ENCODE measurements around the gene PPP2R2B.

The PPP2R2B gene

GRCh38 chr5:146707316-146707715 is 171.2 kb downstream of the PPP2R2B start:
- Histone ChIP-seq H3K4me1 (ENCODE audit: insufficient read depth, low read length) (no peaks in the 10 kb centered on the region), H3K9me3 (ENCODE audit: low read length) (no peaks in the 10 kb centered on the region), H3K4me3 (ENCODE audit: low read length) (no peak overlapping the region), H3K27me3 (ENCODE audit: insufficient read depth, low read length) (no peaks in the 10 kb centered on the region), H3K36me3 (ENCODE audit: insufficient read depth, low read length) (no peaks in the 10 kb centered on the region), H2AFZ (ENCODE audit: low read depth, low read length) (no peak overlapping the region)

GRCh38 chr5:146706321-146706972 is 172.1 kb downstream of the PPP2R2B start:
- Histone ChIP-seq H3K4me1 (ENCODE audit: insufficient read depth, low read length) (no peaks in the 10 kb centered on the region), H3K27me3 (ENCODE audit: insufficient read depth, low read length) (no peaks in the 10 kb centered on the region), H2AFZ (ENCODE audit: low read depth, low read length) (no peak overlapping the region), H3K9me3 (ENCODE audit: low read length) (no peaks in the 10 kb centered on the region), H3K36me3 (ENCODE audit: insufficient read depth, low read length) (no peaks in the 10 kb centered on the region), H3K4me3 (ENCODE audit: low read length) (no peak overlapping the region)

GRCh38 chr5:146704949-146705665 is 173.4 kb downstream of the PPP2R2B start:
- Histone ChIP-seq H3K9me3 (ENCODE audit: low read length) (no peaks in the 10 kb centered on the region), H2AFZ (ENCODE audit: low read depth, low read length) (no peak overlapping the region), H3K4me1 (ENCODE audit: insufficient read depth, low read length) (no peaks in the 10 kb centered on the region)

GRCh38 chr5:146703899-146704298 is 174.7 kb downstream of the PPP2R2B start:
- no peak overlapping the region for H3K4me3 ChIP-seq (ENCODE audit: low read length)
- H3K4me1 ChIP-seq (ENCODE audit: insufficient read depth, low read length): no peaks in the 10 kb centered on the region
- no peaks in the 10 kb centered on the region for H3K27me3 ChIP-seq (ENCODE audit: insufficient read depth, low read length)
- no peaks in the 10 kb centered on the region for H3K36me3 ChIP-seq (ENCODE audit: insufficient read depth, low read length)
- no peaks in the 10 kb centered on the region for H3K9me3 ChIP-seq (ENCODE audit: low read length)
- H2AFZ ChIP-seq (ENCODE audit: low read depth, low read length): no peak overlapping the region

More at GRCh38 chr5:146704949-146705665, 173.4 kb downstream of the PPP2R2B start:
- Histone ChIP-seq H3K27me3 (ENCODE audit: insufficient read depth, low read length) (no peaks in the 10 kb centered on the region), H3K36me3 (ENCODE audit: insufficient read depth, low read length) (no peaks in the 10 kb centered on the region), H3K4me3 (ENCODE audit: low read length) (no peak overlapping the region)

- H3K4me1 ChIP-seq (ENCODE audit: insufficient read depth, low read length): no peaks in the 10 kb centered on the region
- no peak overlapping the region for H3K4me3 ChIP-seq (ENCODE audit: low read length)
- H3K9me3 ChIP-seq (ENCODE audit: low read length): no peaks in the 10 kb centered on the region
- H2AFZ ChIP-seq (ENCODE audit: low read depth, low read length): no peak overlapping the region
- H3K27me3 ChIP-seq (ENCODE audit: insufficient read depth, low read length): no peaks in the 10 kb centered on the region
- no peaks in the 10 kb centered on the region for H3K36me3 ChIP-seq (ENCODE audit: insufficient read depth, low read length)
Observed at GRCh38 chr5:146703499-146703898, 175.1 kb downstream of the PPP2R2B start.

DNA sequence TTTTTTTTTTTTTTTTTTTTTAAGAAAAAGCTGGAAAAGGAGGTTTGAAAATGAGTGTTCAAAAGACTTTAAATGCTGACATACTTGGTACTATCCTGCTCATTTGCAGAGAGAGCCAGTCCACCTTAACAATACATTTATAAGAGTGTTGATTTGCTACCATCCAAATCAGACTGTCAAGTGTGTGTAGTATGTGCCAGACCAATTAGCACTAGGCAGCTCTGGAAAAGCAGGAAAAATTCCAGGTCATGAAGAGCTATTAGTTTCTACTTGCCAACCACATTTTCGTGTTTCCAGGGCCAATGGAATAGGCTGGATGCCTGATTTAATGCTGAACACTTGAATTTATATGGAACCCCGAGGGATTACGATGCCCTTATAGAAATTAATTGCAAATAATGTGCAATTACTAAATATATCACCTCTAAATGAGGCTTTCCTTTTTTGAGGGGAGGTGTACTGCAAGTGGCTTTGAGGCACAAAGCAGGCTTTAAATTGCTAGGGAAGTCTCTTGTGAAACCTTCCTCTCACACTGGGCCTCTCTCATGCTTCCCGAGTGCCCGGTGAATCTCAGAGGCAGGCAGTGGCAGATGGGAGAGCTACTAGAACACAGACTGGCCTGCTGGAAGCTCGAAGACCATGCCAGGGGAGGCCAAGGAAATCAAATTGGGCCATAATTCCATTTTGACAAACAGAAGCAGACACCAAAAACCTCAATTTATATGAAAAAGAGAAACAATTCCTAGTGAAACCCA is 178.7 kb downstream of the PPP2R2B start:
- no peaks in the 10 kb centered on the region for H3K27me3 ChIP-seq (ENCODE audit: insufficient read depth, low read length)
- peaks cover 3% of the 10 kb centered on the region for H3K36me3 ChIP-seq (ENCODE audit: insufficient read depth, low read length)
- no peaks in the 10 kb centered on the region for H3K9me3 ChIP-seq (ENCODE audit: low read length)
- H3K4me3 ChIP-seq (ENCODE audit: low read length): no peak overlapping the region
- H2AFZ ChIP-seq (ENCODE audit: low read depth, low read length): no peak overlapping the region
- H3K4me1 ChIP-seq (ENCODE audit: insufficient read depth, low read length): no peaks in the 10 kb centered on the region

- Histone ChIP-seq H3K4me3 (ENCODE audit: low read length) (no peak overlapping the region), H3K9me3 (ENCODE audit: low read length) (no peaks in the 10 kb centered on the region), H3K4me1 (ENCODE audit: insufficient read depth, low read length) (no peaks in the 10 kb centered on the region), H3K36me3 (ENCODE audit: insufficient read depth, low read length) (peaks cover 3% of the 10 kb centered on the region), H3K27me3 (ENCODE audit: insufficient read depth, low read length) (no peaks in the 10 kb centered on the region), H2AFZ (ENCODE audit: low read depth, low read length) (no peak overlapping the region)
Observed at GRCh38 chr5:146699138-146699537, 179.4 kb downstream of the PPP2R2B start.

DNA sequence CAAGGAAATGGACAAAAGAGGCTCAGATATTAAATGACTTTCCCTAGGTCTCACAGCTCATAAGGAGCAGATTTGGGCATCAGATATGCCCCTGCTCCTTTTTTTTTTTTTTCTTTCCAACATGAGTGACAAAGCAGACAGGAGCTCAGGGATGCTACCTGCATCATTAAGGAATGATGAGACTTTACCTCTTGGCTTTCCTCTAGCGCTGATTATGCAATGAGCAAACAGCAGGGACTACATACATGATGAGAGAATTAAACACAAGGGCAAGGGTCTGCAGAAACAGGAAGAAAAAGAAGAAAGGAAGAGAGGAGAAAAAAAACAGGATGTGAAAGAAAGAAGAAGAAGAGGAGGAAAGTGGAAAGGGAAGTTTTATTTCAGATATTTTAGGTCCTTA is 179.9 kb downstream of the PPP2R2B start:
- H2AFZ ChIP-seq (ENCODE audit: low read depth, low read length): no peak overlapping the region
- H3K36me3 ChIP-seq (ENCODE audit: insufficient read depth, low read length): peaks cover 6% of the 10 kb centered on the region
- no peaks in the 10 kb centered on the region for H3K9me3 ChIP-seq (ENCODE audit: low read length)
- no peak overlapping the region for H3K4me3 ChIP-seq (ENCODE audit: low read length)
- H3K27me3 ChIP-seq (ENCODE audit: insufficient read depth, low read length): no peaks in the 10 kb centered on the region
- no peaks in the 10 kb centered on the region for H3K4me1 ChIP-seq (ENCODE audit: insufficient read depth, low read length)

GRCh38 chr5:146697211-146697610 is 181.3 kb downstream of the PPP2R2B start:
- Histone ChIP-seq H3K4me3 (ENCODE audit: low read length) (no peak overlapping the region), H3K4me1 (ENCODE audit: insufficient read depth, low read length) (no peaks in the 10 kb centered on the region), H3K9me3 (ENCODE audit: low read length) (no peaks in the 10 kb centered on the region), H3K27me3 (ENCODE audit: insufficient read depth, low read length) (no peaks in the 10 kb centered on the region), H3K36me3 (ENCODE audit: insufficient read depth, low read length) (peaks cover 6% of the 10 kb centered on the region), H2AFZ (ENCODE audit: low read depth, low read length) (no peak overlapping the region)

- no peak overlapping the region for H3K4me3 ChIP-seq (ENCODE audit: low read length)
- H3K9me3 ChIP-seq (ENCODE audit: low read length): no peaks in the 10 kb centered on the region
- H3K36me3 ChIP-seq (ENCODE audit: insufficient read depth, low read length): peaks cover 9% of the 10 kb centered on the region
- H3K27me3 ChIP-seq (ENCODE audit: insufficient read depth, low read length): no peaks in the 10 kb centered on the region
- H3K4me1 ChIP-seq (ENCODE audit: insufficient read depth, low read length): no peaks in the 10 kb centered on the region
- no peak overlapping the region for H2AFZ ChIP-seq (ENCODE audit: low read depth, low read length)
Observed at GRCh38 chr5:146695646-146696045, 182.9 kb downstream of the PPP2R2B start.

GRCh38 chr5:146690880-146691355 is 187.6 kb downstream of the PPP2R2B start:
- Histone ChIP-seq H3K4me1 (ENCODE audit: insufficient read depth, low read length) (no peaks in the 10 kb centered on the region), H3K4me3 (ENCODE audit: low read length) (no peak overlapping the region), H3K27me3 (ENCODE audit: insufficient read depth, low read length) (no peaks in the 10 kb centered on the region), H3K9me3 (ENCODE audit: low read length) (no peaks in the 10 kb centered on the region), H3K36me3 (ENCODE audit: insufficient read depth, low read length) (peaks cover 6% of the 10 kb centered on the region), H2AFZ (ENCODE audit: low read depth, low read length) (no peak overlapping the region)

DNA sequence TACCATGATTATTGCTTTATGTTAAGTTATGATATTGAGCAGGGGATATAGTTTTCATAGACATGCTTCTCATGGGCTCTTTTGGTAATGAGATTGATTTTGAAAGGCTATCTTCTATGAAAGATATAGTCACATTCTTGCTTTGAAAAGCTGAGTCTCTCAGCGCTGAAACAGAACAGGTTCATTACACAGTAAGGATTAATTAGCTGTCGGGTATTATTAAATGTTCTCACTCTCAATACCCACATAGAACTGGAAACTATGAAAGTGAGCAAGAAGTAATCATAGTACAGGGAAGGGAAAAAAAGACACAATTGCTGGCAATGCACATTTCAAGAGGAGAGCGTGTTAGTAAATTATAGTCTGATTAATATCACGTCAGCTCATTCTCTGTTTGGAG is 190.9 kb downstream of the PPP2R2B start:
- Histone ChIP-seq H3K4me3 (ENCODE audit: low read length) (no peak overlapping the region), H3K9me3 (ENCODE audit: low read length) (no peaks in the 10 kb centered on the region), H3K4me1 (ENCODE audit: insufficient read depth, low read length) (no peaks in the 10 kb centered on the region), H3K36me3 (ENCODE audit: insufficient read depth, low read length) (peaks cover 3% of the 10 kb centered on the region), H3K27me3 (ENCODE audit: insufficient read depth, low read length) (no peaks in the 10 kb centered on the region), H2AFZ (ENCODE audit: low read depth, low read length) (no peak overlapping the region)

- H3K4me1 ChIP-seq (ENCODE audit: insufficient read depth, low read length): no peaks in the 10 kb centered on the region
- H3K36me3 ChIP-seq (ENCODE audit: insufficient read depth, low read length): no peaks in the 10 kb centered on the region
- H3K27me3 ChIP-seq (ENCODE audit: insufficient read depth, low read length): no peaks in the 10 kb centered on the region
- no peaks in the 10 kb centered on the region for H3K9me3 ChIP-seq (ENCODE audit: low read length)
- no peak overlapping the region for H2AFZ ChIP-seq (ENCODE audit: low read depth, low read length)
- H3K4me3 ChIP-seq (ENCODE audit: low read length): no peak overlapping the region
Observed at GRCh38 chr5:146683861-146684260, 194.7 kb downstream of the PPP2R2B start.

Measured in neuron (in vitro differentiated cells).